Activated naive CD4-positive, alpha-beta T cell treated with anti-CD3 and anti-CD28 coated beads, Interleukin-2, amount 10 ng/mL, durations not matched to agents 7 days and 5 days (primary cell): ENCODE measurements around the gene DOK6.
A peak's percentile ranks its signal among the peaks of the same experiment; 100 is the strongest.
"Not testable (repeated sequence)": the region's sequence is repeated elsewhere in the genome, so short reads cannot be mapped to it uniquely, and the experiment has no call there.

Experiments
- CTCF ChIA-PET: fragments of 350-600 bp; sonication (Branson Sonifier 250); formaldehyde crosslinking; loops from one replicate; lab custom pipeline; 2021; ENCODE audit warnings: antibody characterized with exemption; lab: Charles Lee
- DNase-seq: peaks from one replicate; pipeline ENCODE4 v3.0.0-alpha.2; 2020
- H3K27ac Mint-ChIP-seq: one replicate; pipeline ENCODE4 v1.8.0; 2021; ENCODE audit warnings: mild to moderate bottlenecking, moderate library complexity, mixed read lengths
- H3K27me3 Mint-ChIP-seq: one replicate; pipeline ENCODE4 v1.8.0; 2021; ENCODE audit warnings: mild to moderate bottlenecking, mixed read lengths
- H3K36me3 Mint-ChIP-seq: one replicate; pipeline ENCODE4 v1.8.0; 2021; ENCODE audit warnings: mixed read lengths
- H3K4me1 Mint-ChIP-seq: one replicate; pipeline ENCODE4 v1.8.0; 2021; ENCODE audit warnings: mixed read lengths
- H3K4me3 Mint-ChIP-seq: one replicate; pipeline ENCODE4 v1.8.0; 2021; ENCODE audit warnings: mild to moderate bottlenecking, moderate library complexity, mixed read lengths
- H3K9me3 Mint-ChIP-seq: one replicate; pipeline ENCODE4 v1.8.0; 2021; ENCODE audit warnings: mixed read lengths

Gene DOK6

DNA sequence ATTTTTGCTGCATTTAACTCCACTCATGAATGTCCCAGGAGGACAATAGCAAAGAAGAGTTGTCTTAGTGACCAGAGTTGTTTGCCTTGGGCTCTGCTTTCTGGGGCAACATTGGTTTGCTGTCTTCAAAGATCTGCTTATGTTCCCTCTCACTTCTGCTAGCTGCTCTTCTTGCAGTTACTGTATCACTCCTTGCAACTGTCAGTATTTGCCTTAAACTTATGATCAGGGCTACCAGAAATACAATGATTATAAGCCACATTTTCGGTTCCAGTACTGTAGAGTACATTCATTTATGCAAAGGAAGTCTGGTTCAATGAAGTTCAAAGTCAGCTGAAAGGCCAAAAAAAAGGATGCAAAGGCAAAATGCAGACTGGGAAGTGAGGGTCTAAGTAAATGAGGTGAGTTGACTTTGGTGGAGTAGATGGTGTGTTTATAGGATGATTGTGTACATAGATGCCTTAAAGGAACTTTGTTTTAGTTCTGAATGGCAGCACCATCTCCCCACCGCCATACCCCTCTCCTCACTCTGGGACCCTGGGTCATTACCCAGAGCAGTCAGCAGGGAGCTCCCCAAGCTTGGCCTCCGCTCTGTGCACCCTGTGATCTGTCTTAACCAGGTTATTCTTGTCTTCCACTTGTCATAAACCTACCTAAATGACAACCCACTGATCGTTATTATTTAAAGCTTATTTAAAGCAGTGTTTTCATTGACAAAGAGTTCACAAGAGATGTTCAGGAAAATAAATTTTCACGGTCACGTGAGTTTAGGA lies 236.0 kb downstream of the DOK6 start:
- peak; percentile 42 for DNase-seq
- Mint-ChIP-seq H3K4me3 (no peak overlapping the region), H3K36me3 (no peaks in the 10 kb centered on the region), H3K4me1 (no peaks in the 10 kb centered on the region), H3K27me3 (peaks cover 4% of the 10 kb centered on the region), H3K27ac (no peak overlapping the region), H3K9me3 (no peaks in the 10 kb centered on the region)
- CTCF ChIA-PET: interaction anchor here (1.5 kb wide), 1 partner anchor 449 kb away, joined by 13 read pairs; no protein-coding TSS in a partner anchor

DNA sequence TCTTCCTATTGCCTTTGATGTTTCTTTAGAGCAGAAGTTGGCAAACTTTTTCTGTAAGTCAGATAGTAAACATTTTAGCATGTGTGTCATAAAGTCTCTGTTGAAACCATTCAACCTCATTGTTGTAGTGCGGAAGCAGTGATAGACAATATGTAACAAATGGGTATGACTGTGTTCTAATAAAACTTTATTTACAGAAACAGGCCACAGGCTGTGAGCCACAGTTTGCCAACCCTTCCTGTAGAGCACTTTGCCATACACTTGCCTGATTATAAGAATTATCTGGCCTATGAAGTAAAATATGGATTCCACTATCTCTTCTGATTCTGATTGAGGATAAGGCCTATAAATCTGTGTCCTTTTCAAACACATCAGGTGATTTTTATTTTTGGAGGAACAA lies 237.4 kb downstream of the DOK6 start:
- no peak for DNase-seq
- CTCF ChIA-PET: interaction anchor here (0.7 to 1.8 kb wide), 3 partner anchors 90 to 434 kb away, joined by 3 read pairs; no protein-coding TSS in a partner anchor
- H3K27ac Mint-ChIP-seq: no peak overlapping the region
- H3K36me3 Mint-ChIP-seq: no peaks in the 10 kb centered on the region
- H3K27me3 Mint-ChIP-seq: peaks cover 4% of the 10 kb centered on the region
- H3K9me3 Mint-ChIP-seq: no peaks in the 10 kb centered on the region
- H3K4me1 Mint-ChIP-seq: no peaks in the 10 kb centered on the region
- no peak overlapping the region for H3K4me3 Mint-ChIP-seq

DNA sequence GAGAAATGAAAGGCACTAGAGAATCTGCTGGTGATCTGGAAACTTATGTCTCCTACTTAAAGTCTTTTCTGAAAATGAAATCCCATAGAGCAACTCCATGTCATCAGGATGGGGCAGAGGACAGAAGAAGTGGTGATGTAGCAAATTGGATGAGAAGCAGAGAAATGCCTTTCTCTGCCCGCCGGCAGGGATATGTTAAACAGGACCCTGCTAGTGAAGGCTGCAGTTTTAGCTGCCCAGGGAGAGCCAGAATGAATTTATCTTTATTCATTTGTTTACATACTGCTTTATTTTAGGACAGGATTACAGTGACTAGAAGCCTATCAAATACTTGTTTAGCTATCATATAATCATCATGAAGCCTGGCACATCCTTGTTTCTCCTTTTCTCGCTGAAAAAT lies 247.0 kb downstream of the DOK6 start:
- CTCF ChIA-PET: no interaction called here
- DNase-seq: no peak
- H3K4me1 Mint-ChIP-seq: no peaks in the 10 kb centered on the region
- no peak overlapping the region for H3K27ac Mint-ChIP-seq
- H3K36me3 Mint-ChIP-seq: no peaks in the 10 kb centered on the region
- no peaks in the 10 kb centered on the region for H3K27me3 Mint-ChIP-seq
- no peak overlapping the region for H3K4me3 Mint-ChIP-seq
- no peaks in the 10 kb centered on the region for H3K9me3 Mint-ChIP-seq

DNA sequence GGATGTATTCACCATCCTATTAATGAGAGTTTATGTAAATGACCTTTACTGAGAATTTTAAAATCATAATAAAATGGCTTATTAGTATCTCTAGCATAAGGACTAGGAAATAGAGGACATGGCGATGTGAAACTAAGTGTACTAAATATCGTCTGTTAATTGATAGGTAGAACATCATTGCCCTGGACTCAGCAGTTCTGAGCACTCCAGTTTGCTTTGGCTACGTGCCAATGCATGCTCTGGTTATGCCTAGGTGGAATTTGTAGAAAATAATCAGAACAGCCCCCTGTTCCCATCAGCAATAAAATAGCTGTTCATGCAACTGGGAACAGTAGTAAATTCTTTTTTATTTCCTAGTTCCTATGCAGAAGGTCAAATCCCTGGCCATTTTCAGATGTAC lies 247.8 kb downstream of the DOK6 start:
- peaks cover 5% of the 10 kb centered on the region for H3K27me3 Mint-ChIP-seq
- CTCF ChIA-PET: no interaction called here
- no peaks in the 10 kb centered on the region for H3K36me3 Mint-ChIP-seq
- H3K4me1 Mint-ChIP-seq: no peaks in the 10 kb centered on the region
- no peak for DNase-seq
- H3K4me3 Mint-ChIP-seq: no peak overlapping the region
- no peaks in the 10 kb centered on the region for H3K9me3 Mint-ChIP-seq
- H3K27ac Mint-ChIP-seq: no peak overlapping the region

DNA sequence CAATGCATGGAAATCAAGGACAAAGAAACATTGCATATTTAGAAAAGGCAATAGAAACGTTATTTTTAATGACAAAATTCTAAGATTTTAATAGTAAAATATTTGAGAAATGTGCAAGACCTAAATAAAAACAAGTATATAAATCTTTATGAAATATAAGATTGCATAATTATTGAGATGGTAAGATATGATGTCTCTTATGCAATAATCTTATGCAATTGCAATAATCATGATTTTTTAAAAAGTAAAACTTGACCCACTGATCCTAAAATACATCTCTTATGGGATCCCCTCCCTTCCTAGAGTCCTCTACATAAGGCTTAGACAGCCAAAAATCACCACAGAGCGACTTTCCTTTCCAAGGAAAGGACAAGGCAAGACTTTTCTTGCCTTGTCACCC lies 249.0 kb downstream of the DOK6 start:
- CTCF ChIA-PET: no interaction called here
- no peak overlapping the region for H3K4me3 Mint-ChIP-seq
- no peaks in the 10 kb centered on the region for H3K9me3 Mint-ChIP-seq
- no peak overlapping the region for H3K27ac Mint-ChIP-seq
- H3K36me3 Mint-ChIP-seq: no peaks in the 10 kb centered on the region
- H3K4me1 Mint-ChIP-seq: no peaks in the 10 kb centered on the region
- peaks cover 5% of the 10 kb centered on the region for H3K27me3 Mint-ChIP-seq
- no peak for DNase-seq

DNA sequence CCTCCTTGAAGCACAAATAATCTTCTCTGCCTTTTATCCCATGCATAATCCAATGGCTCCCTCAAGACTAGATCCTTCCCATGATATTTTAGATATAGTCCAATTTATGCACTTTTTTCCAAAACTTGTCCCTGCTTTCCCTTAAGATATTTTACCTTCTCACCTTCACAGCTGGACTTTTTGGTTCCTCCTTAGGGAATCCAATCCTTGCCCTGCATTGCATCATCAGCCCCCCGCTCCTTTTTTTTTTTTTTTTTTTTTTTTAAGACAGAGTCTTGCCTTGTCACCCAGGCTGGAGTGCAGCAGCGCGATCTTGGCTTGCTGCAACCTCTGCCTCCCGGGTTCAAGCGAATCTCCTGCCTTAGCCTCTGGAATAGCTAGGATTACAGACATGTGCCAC lies 250.6 kb downstream of the DOK6 start:
- Mint-ChIP-seq H3K4me3 (no peak overlapping the region), H3K4me1 (no peaks in the 10 kb centered on the region), H3K27me3 (peaks cover 5% of the 10 kb centered on the region), H3K27ac (no peak overlapping the region), H3K36me3 (no peaks in the 10 kb centered on the region), H3K9me3 (no peaks in the 10 kb centered on the region)
- no peak for DNase-seq
- CTCF ChIA-PET: no interaction called here

DNA sequence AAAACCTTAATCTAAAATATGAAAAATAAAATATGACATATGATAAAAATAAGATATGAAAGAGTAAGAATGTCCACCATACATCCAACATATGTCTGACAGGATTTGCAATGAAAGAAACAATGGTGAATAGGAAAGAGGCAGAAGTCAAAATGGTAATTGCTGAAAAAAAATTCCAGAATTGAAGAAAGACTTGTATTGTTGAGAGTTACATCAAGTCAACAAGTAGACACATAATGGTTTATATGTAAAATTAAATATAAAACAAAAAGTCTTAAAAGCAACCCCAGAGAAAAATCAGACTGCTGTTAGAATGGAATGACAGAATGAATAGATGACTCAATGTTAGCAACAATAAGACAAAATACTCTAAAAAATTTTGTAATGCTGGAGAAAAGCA lies 255.1 kb downstream of the DOK6 start:
- peaks cover 5% of the 10 kb centered on the region for H3K27me3 Mint-ChIP-seq
- no peaks in the 10 kb centered on the region for H3K36me3 Mint-ChIP-seq
- CTCF ChIA-PET: no interaction called here
- no peak overlapping the region for H3K27ac Mint-ChIP-seq
- H3K9me3 Mint-ChIP-seq: no peaks in the 10 kb centered on the region
- H3K4me3 Mint-ChIP-seq: no peak overlapping the region
- no peaks in the 10 kb centered on the region for H3K4me1 Mint-ChIP-seq
- DNase-seq: no peak

DNA sequence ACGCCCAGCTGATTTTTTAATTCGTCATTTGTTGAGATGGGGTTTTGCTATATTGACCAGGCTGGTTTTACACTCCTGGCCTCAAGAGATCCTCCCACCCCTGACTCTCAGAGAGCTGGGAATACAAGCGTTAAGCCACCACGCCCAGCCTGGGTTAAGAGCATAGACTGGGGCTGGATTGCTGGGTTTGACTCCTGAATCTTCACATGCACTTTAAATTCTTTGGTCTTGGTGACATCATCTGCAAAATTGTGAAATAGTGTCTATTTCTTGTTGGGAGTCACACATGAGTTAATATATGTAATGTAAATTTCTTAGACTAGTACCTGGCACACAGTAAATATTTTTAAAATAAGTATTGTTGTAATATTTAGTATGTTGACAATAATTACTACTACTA lies 257.4 kb downstream of the DOK6 start:
- Mint-ChIP-seq H3K9me3 (no peaks in the 10 kb centered on the region), H3K27ac (no peak overlapping the region), H3K27me3 (peaks cover 7% of the 10 kb centered on the region), H3K4me1 (no peaks in the 10 kb centered on the region), H3K4me3 (no peak overlapping the region), H3K36me3 (no peaks in the 10 kb centered on the region)
- no peak for DNase-seq
- CTCF ChIA-PET: no interaction called here

DNA sequence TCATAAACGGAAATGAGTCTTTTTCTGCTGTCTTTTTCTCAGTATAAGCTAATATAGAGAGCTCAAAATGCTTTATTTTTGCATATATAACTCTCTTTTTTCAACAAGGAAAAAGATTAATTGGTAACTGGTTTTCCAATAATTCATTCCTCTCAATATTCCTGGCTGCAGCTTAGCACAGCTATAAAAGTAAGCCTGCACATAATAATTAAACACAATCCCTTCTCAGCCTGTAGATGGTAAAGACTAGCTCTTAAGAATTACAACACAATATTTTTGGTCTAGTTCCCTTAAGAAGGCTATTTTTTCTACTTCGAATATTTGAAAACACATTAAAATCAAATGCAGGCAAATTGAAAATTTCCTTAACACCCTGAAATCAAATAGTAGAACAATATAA lies 258.0 kb downstream of the DOK6 start:
- H3K9me3 Mint-ChIP-seq: no peaks in the 10 kb centered on the region
- H3K4me1 Mint-ChIP-seq: no peaks in the 10 kb centered on the region
- H3K27me3 Mint-ChIP-seq: peaks cover 4% of the 10 kb centered on the region
- DNase-seq: no peak
- CTCF ChIA-PET: no interaction called here
- H3K27ac Mint-ChIP-seq: no peak overlapping the region
- no peaks in the 10 kb centered on the region for H3K36me3 Mint-ChIP-seq
- H3K4me3 Mint-ChIP-seq: no peak overlapping the region

DNA sequence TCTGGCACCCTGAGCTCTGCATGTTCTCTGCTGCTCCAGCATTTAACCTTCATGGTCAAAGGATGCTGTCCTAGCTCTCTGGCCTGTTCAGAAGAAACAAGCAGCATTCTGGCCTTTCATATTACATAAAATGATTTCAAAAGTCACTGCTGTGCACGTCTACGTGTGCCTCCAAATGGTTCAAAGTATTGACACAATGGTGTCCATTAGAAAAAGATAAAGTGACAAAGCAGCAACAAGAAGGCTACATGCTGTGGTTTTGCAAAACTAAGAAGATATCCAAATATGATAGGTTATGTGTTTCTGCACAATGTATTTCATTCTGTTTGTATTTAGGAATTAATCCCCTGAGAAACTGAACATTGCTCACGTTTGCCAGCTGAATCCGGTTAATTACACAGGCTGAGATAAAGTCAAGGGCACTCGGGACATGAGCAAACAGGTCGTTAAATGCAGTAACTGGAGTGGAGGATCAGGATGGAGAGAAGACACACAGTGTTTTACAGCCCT lies 258.5 kb downstream of the DOK6 start:
- no peak overlapping the region for H3K4me3 Mint-ChIP-seq
- no peaks in the 10 kb centered on the region for H3K36me3 Mint-ChIP-seq
- no peaks in the 10 kb centered on the region for H3K4me1 Mint-ChIP-seq
- CTCF ChIA-PET: no interaction called here
- no peak for DNase-seq
- no peak overlapping the region for H3K27ac Mint-ChIP-seq
- H3K27me3 Mint-ChIP-seq: peaks cover 4% of the 10 kb centered on the region
- no peaks in the 10 kb centered on the region for H3K9me3 Mint-ChIP-seq

DNA sequence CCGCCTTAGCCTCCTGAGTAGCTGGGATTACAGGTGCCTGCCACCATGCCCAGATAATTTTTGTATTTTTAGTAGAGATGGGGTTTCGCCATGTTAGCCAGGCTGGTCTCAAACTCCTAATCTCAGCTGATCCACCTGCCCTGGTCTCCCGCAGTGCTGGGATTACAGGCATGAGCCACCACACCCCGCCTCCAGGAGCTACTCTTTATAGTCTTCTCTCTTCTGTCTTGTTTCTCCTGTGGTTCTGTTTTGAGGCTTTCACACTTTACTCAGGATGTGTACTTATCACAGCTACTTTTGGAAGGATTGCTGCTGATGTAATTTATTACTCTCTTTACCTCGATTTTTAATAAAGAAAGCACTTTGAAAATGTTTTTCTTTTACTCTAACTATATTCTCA lies 261.4 kb downstream of the DOK6 start:
- not testable (repeated sequence) for H3K4me3 Mint-ChIP-seq

DNA sequence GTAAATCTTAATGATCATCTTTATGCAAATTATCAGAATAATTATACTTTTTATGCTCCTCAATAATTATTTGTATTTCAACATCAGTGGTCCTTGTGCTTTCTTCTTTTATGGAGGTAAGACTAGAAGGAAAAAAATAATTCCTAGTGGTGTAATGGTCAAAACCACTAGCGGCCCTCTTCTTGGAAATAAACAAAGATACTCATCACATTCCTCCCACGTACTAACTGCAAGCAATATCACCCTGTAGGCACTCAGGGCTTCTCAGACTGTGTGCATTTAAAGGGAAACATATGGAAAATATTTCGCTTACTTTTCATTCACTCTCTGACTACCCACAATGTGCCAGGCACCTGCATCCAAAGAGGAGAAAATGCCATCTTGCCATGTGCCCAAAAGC lies 263.7 kb downstream of the DOK6 start:
- Mint-ChIP-seq H3K9me3 (no peaks in the 10 kb centered on the region), H3K36me3 (no peaks in the 10 kb centered on the region), H3K4me3 (no peak overlapping the region), H3K4me1 (no peaks in the 10 kb centered on the region), H3K27ac (no peak overlapping the region), H3K27me3 (peaks cover 4% of the 10 kb centered on the region)
- no peak for DNase-seq
- CTCF ChIA-PET: interaction anchor here (0.6 kb wide), 1 partner anchor 321 kb away, joined by 3 read pairs; no protein-coding TSS in a partner anchor

More for the DNA sequence above, 261.4 kb downstream of the DOK6 start:
- H3K27me3 Mint-ChIP-seq, H3K27ac Mint-ChIP-seq, H3K36me3 Mint-ChIP-seq, H3K9me3 Mint-ChIP-seq, CTCF ChIA-PET, H3K4me1 Mint-ChIP-seq, DNase-seq: not testable (repeated sequence)

DNA sequence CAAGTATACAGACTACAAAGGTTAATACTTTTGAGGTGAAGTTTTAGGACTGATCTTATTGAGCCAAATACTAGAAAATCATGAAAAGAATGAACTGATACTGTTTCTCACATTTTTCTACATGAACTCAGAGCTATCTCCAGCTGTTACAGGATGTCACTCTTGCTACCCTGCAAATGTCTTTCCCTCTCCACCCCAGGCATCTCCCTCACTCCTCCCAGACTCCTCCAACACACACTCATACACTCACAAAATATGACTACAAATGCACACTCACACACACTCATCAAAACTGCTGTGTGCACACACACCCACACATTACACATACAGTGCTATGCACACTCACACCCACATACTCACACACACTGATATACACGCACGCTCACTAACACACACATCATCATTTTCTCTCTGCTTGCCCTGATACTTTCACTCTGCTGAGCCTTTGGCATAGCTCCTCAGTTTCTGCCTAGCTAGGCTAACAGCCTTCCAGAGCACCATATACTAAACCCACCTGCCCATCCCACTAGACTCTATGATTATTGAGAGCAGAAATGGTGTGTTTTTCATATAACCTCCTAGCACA lies 273.7 kb downstream of the DOK6 start:
- no peaks in the 10 kb centered on the region for H3K9me3 Mint-ChIP-seq
- DNase-seq: no peak
- CTCF ChIA-PET: no interaction called here
- H3K27me3 Mint-ChIP-seq: no peaks in the 10 kb centered on the region
- H3K27ac Mint-ChIP-seq: no peak overlapping the region
- H3K4me1 Mint-ChIP-seq: no peaks in the 10 kb centered on the region
- no peaks in the 10 kb centered on the region for H3K36me3 Mint-ChIP-seq
- H3K4me3 Mint-ChIP-seq: no peak overlapping the region

DNA sequence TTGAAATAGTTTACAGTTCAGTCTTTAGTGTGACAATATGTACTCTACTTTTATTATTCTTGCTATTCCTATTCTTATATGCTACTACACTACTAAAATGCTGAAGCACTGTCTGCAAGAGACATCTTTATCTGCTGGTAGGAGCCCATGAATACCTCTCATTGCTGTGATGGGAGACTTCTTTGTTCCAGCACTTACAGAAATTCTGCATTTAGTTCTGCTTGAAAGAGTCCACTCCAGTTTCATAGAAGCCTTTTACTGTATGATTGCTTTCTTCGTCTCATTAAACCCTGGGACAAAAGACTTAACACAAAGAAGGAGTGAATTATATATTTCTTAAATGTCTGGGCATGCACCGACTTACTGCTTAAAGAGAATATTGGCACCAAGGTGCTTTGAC lies 274.3 kb downstream of the DOK6 start:
- H3K27me3 Mint-ChIP-seq: no peaks in the 10 kb centered on the region
- H3K4me3 Mint-ChIP-seq: no peak overlapping the region
- CTCF ChIA-PET: no interaction called here
- H3K36me3 Mint-ChIP-seq: no peaks in the 10 kb centered on the region
- no peaks in the 10 kb centered on the region for H3K9me3 Mint-ChIP-seq
- H3K27ac Mint-ChIP-seq: no peak overlapping the region
- H3K4me1 Mint-ChIP-seq: no peaks in the 10 kb centered on the region
- DNase-seq: no peak

DNA sequence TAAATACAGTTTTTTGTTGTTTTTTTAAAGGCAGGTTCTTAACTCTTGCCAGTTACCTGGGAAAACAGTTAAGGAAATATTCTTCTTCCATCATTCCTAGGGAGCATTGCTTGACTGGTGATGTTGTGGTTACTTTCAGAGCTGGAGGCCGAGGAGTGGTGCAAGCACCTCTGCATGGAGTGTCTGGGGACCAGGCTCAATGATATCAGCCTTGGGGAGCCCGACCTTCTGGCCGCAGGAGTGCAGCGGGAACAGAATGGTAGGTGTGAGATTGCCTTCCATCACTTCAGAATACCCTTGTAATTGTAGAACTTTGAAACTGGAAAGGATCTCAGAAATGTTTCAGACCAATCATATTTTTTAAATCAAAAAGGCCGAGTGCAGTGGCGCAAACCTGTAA lies 276.9 kb downstream of the DOK6 start:
- no peak overlapping the region for H3K4me3 Mint-ChIP-seq
- H3K4me1 Mint-ChIP-seq: no peaks in the 10 kb centered on the region
- H3K36me3 Mint-ChIP-seq: no peaks in the 10 kb centered on the region

More for the DNA sequence above, 276.9 kb downstream of the DOK6 start:
- CTCF ChIA-PET: no interaction called here
- Mint-ChIP-seq H3K27me3 (no peaks in the 10 kb centered on the region), H3K27ac (no peak overlapping the region), H3K9me3 (no peaks in the 10 kb centered on the region)
- DNase-seq: no peak
